Loucy (cell line): Measurements from ENCODE around the gene FAM181A.

ENCODE experiments used
- H2AFZ ChIP-seq: fragments of 200-600 bp; sonication (generic); 2 replicates; pipeline ENCODE4 v1.6.0; 2016; ENCODE audit warnings: antibody characterized with exemption, mild to moderate bottlenecking, low read length, moderate library complexity
- H3F3A ChIP-seq: fragments of 200-600 bp; 2 replicates; pipeline ENCODE4 v1.6.0; 2016; ENCODE audit warnings: antibody characterized with exemption, low read depth, mild to moderate bottlenecking
- H3K27me3 ChIP-seq: fragments of 200-600 bp; sonication (generic); 2 replicates; pipeline ENCODE4 v1.6.1; 2014; ENCODE audit warnings: low read length, mild to moderate bottlenecking; ENCODE audit not compliant: insufficient read depth, poor library complexity, severe bottlenecking
- H3K36me3 ChIP-seq: fragments of 200-600 bp; sonication (generic); 2 replicates; pipeline ENCODE4 v1.6.1; 2016; ENCODE audit warnings: low read length; ENCODE audit not compliant: insufficient read depth
- H3K4me1 ChIP-seq: fragments of 200-600 bp; sonication (generic); 2 replicates; pipeline ENCODE4 v1.5.1; 2014; ENCODE audit warnings: low read length, mild to moderate bottlenecking; ENCODE audit not compliant: insufficient read depth, poor library complexity, severe bottlenecking
- H3K4me2 ChIP-seq: fragments of 200-600 bp; sonication (generic); 2 replicates; pipeline ENCODE4 v1.6.0; 2014; ENCODE audit warnings: antibody characterized with exemption, low read length, low read depth, mild to moderate bottlenecking; ENCODE audit not compliant: poor library complexity, severe bottlenecking
- H3K4me3 ChIP-seq: fragments of 200-600 bp; sonication (generic); 2 replicates; pipeline ENCODE4 v1.5.1; 2014; ENCODE audit warnings: low read length, mild to moderate bottlenecking, mixed read lengths; ENCODE audit not compliant: poor library complexity, severe bottlenecking
- H3K79me2 ChIP-seq: fragments of 200-600 bp; sonication (generic); 2 replicates; pipeline ENCODE4 v1.6.1; 2014; ENCODE audit warnings: low read length; ENCODE audit not compliant: insufficient read depth
- H3K9ac ChIP-seq: fragments of 200-600 bp; sonication (generic); 2 replicates; pipeline ENCODE4 v1.6.0; 2014; ENCODE audit warnings: mild to moderate bottlenecking, low read depth, low read length, moderate library complexity; ENCODE audit not compliant: poor library complexity, severe bottlenecking
- H3K9me2 ChIP-seq: fragments of 200-600 bp; sonication (generic); replicated peaks from 2 replicates; pipeline ENCODE4 v1.6.1; 2016; ENCODE audit warnings: low read depth, low read length, mixed read lengths
- H3K9me3 ChIP-seq: fragments of 200-600 bp; sonication (generic); 2 replicates; pipeline ENCODE4 v1.6.1; 2014; ENCODE audit warnings: mild to moderate bottlenecking, antibody characterized with exemption, low read length, low read depth; ENCODE audit not compliant: insufficient read depth
- H4K20me1 ChIP-seq: fragments of 200-600 bp; sonication (generic); 2 replicates; pipeline ENCODE4 v1.6.0; 2014; ENCODE audit warnings: antibody characterized with exemption, low read length, mild to moderate bottlenecking; ENCODE audit not compliant: insufficient read depth, poor library complexity, severe bottlenecking
- CTCF ChIP-seq: fragments of 200-600 bp; sonication (generic); conservative IDR thresholded peaks from 2 replicates; pipeline ENCODE4 v1.5.1; 2014; ENCODE audit warnings: mild to moderate bottlenecking, antibody characterized with exemption, low read length
- EZH2phosphoT487 ChIP-seq: fragments of 200-600 bp; IDR thresholded peaks from 2 replicates; pipeline ENCODE4 v1.6.1; 2018; ENCODE audit warnings: antibody characterized with exemption, mild to moderate bottlenecking, moderate library complexity, borderline replicate concordance

The FAM181A gene

GRCh38 chr14:93916498-93916897, 10.6 kb upstream of the FAM181A start:
- Histone ChIP-seq H3K9me2 (no peaks in the 10 kb centered on the region), H3K27me3 (no peaks in the 10 kb centered on the region), H4K20me1 (no peaks in the 10 kb centered on the region), H3K79me2 (no peaks in the 10 kb centered on the region), H3K36me3 (no peaks in the 10 kb centered on the region), H3K4me1 (no peaks in the 10 kb centered on the region), H3K9me3 (no peaks in the 10 kb centered on the region), H2AFZ (no peak overlapping the region), H3K9ac (no peak overlapping the region), H3K4me3 (no peak overlapping the region), H3F3A (no peaks in the 10 kb centered on the region), H3K4me2 (no peak overlapping the region)
- TF ChIP-seq CTCF: no peak
- TF ChIP-seq EZH2phosphoT487: no peak

DNA sequence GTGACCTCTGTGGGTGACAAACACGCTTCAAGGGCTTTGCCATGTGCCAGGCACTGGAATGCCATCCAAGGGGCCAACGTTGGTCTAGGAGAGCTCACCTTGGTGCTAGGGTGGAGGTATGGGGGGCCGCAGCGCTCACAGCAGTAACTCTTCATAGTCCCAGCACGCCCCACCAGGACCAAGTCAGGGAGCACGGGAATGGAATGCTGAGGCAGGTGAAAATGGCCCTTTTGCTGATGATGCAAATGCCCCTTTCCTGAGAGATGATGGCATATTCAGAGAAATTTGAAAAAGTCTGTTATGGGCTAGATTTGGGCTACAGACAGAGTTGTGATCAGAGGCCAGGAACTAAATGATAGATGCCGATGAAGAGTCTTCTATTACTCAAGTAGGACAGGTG, 10.0 kb upstream of the FAM181A start:
- Histone ChIP-seq H3F3A (no peaks in the 10 kb centered on the region), H2AFZ (no peak overlapping the region), H4K20me1 (no peaks in the 10 kb centered on the region), H3K4me2 (no peak overlapping the region), H3K9me3 (no peaks in the 10 kb centered on the region), H3K36me3 (no peaks in the 10 kb centered on the region), H3K27me3 (no peaks in the 10 kb centered on the region), H3K4me3 (no peak overlapping the region), H3K4me1 (no peaks in the 10 kb centered on the region), H3K9ac (no peak overlapping the region), H3K9me2 (no peaks in the 10 kb centered on the region), H3K79me2 (no peaks in the 10 kb centered on the region)
- TF ChIP-seq EZH2phosphoT487: no peak
- TF ChIP-seq CTCF: no peak

DNA sequence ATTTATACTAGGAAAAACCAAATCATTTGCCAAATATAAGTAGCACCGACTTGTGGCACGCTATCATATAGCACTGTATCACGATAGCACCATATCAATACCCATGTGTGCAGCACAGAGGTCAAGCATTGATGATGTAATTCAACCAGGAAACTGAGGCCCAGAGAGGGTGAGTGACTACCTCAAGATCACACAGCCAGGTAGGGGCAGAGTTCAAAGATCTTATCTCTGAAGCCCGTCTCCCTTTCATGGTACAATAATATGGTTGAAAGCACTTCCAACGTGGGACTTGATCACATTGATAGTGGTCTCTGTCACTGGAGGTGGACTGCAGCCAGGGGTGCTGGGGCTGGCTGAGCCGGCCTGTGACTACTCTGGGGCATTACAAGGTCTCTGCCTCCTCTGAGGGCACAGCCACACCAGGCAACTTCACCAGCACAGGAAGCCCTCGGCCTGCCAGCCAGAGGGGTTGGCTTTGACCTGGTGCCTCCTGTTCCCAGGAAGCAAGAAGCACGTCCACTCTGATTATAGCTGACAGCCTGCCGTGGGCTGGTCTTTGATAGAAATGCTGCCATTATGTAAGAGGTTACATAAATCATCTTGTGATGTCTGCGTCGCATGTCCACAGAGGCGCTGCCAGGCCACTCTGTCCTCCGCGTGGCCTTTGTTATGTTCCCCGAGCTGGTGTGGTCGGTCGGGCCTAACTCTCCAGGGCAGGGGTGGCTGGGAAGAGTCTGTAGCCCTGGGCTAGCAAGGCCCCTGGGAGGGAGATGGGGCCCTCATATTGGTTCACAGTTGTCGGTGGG, 5.9 kb upstream of the FAM181A start:
- H3K9me3 ChIP-seq: no peaks in the 10 kb centered on the region
- no peaks in the 10 kb centered on the region for H3K9me2 ChIP-seq
- H4K20me1 ChIP-seq: no peaks in the 10 kb centered on the region
- no peak overlapping the region for H2AFZ ChIP-seq
- H3K27me3 ChIP-seq: no peaks in the 10 kb centered on the region
- no peaks in the 10 kb centered on the region for H3F3A ChIP-seq
- no peak overlapping the region for H3K4me3 ChIP-seq
- no peaks in the 10 kb centered on the region for H3K4me1 ChIP-seq
- H3K4me2 ChIP-seq: no peak overlapping the region
- no peaks in the 10 kb centered on the region for H3K79me2 ChIP-seq
- no peak for TF ChIP-seq EZH2phosphoT487
- TF ChIP-seq CTCF: no peak
- no peak overlapping the region for H3K9ac ChIP-seq
- no peaks in the 10 kb centered on the region for H3K36me3 ChIP-seq
